ENCODE measurements around the gene EPHB2.

Gene EPHB2

DNA sequence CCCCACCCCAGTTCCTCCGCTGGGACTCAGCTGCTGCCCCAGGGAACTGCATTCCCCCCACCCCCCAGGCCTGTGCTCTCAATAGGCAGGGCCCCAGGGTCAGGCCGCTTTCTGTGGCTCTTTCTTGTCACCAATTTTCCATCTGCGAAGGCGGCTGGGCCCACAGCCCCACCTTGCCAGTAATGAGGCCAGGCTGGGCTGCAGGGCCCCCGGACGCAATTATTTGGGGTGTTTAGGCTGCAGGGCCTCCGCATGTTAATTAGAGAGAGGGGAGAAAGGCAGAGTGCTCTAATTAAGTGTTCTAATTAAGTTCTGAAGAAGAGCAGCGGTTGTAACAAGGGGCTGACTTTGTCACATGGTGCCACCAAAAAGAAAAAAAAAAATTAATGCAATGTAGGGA is 71.8 kb downstream of the EPHB2 start:
- peak; percentile 51 for DNase-seq

DNA sequence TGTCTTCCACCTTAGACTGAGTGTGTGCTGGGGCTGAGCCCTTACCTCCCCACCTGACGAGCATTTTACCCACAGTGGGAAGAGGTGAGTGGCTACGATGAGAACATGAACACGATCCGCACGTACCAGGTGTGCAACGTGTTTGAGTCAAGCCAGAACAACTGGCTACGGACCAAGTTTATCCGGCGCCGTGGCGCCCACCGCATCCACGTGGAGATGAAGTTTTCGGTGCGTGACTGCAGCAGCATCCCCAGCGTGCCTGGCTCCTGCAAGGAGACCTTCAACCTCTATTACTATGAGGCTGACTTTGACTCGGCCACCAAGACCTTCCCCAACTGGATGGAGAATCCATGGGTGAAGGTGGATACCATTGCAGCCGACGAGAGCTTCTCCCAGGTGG is 73.7 kb downstream of the EPHB2 start:
- no peak for DNase-seq

DNA sequence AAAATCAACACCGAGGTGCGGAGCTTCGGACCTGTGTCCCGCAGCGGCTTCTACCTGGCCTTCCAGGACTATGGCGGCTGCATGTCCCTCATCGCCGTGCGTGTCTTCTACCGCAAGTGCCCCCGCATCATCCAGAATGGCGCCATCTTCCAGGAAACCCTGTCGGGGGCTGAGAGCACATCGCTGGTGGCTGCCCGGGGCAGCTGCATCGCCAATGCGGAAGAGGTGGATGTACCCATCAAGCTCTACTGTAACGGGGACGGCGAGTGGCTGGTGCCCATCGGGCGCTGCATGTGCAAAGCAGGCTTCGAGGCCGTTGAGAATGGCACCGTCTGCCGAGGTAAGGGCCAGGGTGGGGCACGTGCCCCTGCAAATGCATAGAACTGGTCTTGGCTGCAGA is 74.1 kb downstream of the EPHB2 start:
- no peak for DNase-seq

DNA sequence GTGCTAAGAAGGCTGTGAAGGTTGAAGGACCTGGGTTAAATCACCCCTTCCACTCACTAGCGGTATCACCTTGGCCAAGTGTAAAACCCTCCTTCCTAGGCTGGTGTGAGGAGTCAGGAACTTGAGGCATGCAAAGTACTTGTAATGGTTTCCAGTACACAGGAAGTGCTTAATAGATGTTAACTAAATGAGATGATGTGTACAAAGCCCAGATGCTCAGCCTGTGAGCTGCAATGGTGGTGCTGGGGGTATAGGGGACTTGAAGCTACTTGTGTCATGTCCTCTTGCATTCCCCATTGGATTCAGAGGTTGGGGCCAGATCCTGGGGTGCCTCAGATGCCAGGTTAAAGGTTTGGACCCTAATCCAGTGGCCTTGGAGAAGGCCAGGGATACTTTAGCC is 75.5 kb downstream of the EPHB2 start:
- no peak for DNase-seq

DNA sequence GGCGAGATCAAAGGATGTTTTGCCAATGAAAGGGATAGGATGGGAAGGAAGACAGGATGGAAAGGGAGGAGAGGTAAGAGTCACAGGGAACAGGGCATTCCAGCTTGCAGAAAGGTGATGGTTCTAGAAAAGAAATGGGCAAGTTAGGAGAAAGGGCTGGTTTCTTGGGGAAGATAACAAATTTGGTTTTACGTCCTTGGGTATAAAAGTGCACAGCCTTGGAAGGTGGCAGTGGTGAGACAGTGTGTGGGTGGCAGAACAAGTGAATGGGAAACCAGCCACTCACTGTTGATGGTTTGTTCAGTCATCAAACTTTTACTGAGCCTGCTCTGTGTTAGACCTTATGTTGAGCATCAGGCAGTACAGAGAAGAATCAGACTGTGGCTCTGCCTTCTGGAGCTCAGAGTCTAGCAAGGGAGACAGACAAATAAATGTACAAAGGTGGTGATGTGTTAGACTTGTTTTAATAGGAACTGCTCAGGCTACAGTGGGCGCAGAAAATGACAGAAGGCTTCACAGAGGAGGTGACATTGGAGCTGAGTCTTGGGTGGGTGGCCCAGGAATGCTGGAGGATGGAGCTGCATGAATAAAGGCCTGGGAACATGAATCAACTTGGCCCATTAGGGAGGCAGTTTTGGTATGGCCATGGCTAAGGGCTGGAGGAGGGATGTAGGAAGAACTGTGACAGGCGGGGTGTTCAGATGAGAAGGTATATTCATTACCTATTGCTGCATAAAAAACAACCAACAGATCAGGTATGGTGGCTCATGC is 76.3 kb downstream of the EPHB2 start:
- DNase-seq, result no peak

DNA sequence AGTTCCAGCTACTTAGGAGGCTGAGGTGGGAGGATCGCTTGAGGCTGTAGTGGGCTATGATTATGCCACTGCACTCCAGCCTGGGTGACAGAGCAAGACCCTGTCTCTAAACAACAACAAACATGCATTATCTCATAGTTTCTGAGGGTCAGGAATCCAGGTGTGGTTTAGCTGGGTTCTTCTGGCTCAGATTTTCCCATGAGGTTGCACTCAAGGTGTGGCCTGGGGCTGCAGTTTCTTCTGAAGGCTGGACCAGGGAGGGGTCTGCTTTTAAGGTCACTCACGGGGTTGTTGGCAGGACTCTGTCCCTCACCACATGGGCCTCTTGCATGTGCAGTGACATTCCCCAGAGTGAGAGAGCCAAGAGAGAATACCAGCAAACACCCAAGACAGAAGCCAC is 77.0 kb downstream of the EPHB2 start:
- DNase-seq, result no peak

DNA sequence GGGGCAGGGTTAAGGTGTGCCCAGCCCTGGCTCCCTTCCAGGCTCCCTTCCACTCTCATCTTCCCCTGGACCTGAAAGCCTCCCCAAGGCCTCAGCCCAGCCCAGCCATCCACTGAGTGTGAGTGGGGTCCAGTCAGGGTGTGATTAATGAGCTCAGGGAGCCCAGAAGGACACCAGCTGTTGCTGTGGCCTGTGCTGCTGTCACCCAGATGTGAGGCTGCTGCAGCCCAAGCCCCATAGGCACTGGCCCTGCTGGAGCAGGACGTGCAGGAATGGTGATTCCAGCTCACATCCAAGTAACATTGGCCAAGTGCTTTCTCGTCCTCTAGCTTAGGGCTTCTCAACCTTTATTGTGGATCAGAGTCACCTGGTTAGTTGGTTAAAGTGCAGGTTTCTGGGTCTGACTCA is 77.6 kb downstream of the EPHB2 start:
- DNase-seq, result no peak

DNA sequence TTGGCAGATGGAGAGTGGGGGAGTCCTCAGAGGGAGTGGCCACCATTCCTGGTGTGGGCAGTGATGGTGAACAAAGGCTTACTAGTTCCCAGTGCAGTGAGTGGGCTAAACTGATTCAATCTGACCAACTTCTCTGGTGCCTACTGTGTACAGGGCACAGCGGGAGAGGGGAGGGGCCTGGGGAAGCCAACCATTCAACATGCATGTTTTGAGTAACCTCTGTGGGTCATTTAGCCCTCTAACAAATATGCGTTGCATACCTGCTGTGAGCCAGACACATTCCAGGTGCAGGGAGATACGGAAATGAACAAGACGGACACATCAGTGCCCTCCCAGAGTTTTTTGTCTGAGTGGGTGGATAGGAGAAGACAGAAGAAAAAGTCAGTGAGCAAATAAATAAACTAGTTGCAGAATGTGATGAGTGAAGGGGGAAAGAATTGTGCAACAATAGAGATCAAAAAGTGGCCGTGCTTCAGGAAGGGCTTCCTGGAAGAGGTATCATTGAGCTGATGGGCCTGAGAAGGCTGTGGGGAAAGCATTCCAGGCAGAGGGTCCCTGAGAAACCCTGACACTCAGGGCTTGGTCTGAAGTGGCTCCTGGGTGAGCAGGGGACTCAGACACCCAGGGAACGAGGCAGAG is 78.8 kb downstream of the EPHB2 start:
- DNase-seq, result no peak

DNA sequence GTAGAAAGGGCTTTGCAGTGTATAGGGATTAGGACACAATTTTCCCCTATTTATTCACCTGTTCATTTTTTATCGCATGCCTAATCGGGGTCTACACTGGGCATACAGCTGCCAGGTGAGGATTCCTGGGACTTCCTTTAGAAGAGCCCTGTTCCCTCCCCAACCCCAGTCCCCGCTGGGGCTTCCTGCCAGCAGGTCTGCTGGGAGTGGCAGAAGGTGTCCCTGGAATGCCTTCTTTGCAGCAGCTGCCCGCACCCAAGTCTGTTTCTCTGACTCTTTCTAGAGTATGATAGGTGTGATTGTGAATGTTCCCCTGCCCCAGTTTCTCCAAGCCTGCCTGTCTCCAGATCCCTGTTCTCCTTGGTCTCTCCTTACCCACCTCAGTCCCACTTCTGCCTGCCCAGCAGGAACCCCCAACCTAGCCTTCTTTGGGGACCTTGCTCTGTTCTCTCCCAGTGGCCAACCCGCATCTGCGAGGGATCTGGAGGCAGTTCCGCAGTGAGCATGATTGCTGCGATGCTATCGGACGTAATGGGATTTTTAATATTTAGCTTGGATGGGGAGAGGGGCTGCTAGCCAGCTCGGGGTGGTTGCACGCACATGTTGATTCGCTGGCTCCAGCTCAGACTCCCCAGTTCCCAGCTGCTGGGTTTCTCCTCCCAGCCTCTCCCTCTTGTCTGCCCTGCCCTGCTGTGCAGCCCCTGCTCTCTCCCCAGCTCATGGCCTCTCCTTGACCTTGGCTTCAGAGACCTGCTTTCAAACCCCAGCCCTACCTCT is 79.8 kb downstream of the EPHB2 start:
- DNase-seq, result no peak

DNA sequence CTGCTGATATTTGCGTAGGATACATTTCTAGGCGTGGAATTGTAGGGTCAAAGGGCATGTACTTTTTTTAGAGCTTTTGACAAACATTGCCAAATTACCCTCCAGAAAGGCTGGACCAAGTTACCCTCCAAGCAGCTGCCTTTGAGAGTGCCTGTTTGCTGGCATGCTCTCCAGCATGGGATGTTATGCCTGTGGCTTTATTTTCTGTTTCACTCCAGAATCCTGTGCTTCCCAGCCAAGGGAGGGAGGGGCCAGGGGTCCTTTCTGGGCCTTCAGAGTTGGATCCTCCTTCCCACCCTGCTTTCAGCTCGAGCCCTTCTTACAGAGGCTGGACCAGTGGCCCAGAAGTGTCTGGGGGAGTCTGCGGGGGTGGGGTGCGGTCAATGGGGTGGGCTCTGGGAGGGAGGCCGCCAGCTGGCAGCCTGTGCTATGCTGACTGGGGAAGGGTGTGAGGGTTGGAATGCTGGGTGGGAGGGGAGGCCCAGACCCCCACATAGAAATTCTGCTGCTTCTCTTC is 81.2 kb downstream of the EPHB2 start:
- no peak for DNase-seq

DNA sequence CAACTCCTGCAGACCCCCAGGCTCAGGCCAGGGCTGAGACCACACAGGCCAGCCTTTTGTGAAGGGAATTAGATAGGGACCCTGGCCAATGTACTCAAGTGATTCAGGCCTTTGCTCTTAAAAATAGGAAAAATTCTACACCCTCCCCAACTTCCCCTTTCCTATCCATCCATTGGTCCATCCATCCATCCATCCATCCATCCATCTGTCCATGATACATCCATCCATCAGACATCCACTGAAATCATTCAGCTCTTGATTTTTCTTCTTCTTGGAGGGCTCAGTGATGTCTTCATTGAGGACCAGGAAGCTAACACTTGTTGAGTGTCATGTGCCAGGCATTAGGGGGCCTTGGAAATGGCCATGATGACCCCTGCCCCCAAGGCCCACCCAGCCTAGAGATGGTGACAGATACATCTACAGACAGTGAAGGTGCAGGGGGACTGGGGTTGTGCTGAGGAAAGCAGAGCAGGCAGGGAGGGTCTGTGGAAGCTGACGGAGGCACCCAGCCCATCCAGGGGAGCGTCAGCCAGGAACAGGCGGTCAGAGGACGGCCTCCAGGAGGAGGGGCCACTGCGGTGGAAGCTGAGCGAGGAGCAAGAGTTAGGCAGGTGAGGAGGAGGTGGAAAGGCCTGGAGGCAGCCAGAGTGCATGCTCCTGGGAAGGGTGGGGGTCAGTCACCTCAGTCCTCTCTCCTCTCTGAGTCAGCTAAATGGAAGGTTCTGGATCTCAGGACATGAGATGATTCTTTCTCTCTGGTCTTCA is 81.9 kb downstream of the EPHB2 start:
- no peak for DNase-seq

DNA sequence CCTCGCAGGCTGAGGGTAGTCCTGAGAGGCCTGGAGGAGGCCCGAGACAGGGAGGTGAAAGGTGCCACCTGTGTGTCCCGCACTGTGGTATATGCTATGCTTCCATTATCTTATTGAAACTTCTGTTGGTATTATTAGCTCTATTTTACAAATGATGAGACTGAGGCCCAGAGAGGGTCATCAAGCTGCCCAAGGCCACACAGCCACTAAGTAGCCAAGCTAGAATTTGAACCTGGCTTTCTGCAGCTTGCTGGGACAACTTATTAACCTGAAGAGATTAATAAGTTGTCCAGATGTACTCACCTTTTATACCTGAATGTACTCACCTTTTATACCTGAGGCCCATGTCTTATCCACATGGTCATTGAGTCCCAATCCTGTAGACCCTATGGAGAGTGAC is 83.0 kb downstream of the EPHB2 start:
- no peak for DNase-seq

DNA sequence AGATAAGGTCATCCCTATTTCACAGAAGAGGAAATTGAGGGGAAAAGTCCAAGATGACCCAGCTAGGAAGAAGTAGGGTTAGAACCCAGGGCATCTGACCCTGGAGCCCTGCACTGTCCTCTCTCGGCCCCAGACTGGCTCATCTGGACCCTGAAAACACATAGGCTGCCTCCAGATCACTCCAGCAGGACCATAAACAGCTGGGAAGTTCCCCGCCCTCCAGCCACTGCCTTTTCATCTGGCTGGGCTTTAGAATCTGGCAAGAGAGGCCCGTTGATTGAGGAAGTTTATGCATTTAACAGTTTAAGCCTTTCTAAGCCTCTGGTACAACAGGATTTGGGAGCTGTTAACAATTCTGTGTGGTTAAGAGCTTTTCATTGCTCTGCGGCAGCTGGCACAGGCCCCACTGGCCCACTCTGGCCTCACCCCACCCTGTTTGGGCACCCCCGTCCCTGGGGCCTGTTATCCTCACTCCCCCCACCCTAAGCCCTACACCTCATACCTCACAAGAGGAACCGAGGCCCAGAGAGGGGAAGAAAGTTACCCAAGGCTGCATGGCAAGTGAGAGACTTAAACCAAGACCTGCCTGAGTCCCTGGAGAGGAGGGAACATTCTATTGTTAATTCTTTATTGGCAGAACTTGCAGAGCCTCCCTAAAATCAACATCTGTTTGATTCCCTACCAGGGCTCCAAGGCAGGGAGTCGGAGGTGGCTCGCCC is 84.2 kb downstream of the EPHB2 start:
- no peak for DNase-seq

DNA sequence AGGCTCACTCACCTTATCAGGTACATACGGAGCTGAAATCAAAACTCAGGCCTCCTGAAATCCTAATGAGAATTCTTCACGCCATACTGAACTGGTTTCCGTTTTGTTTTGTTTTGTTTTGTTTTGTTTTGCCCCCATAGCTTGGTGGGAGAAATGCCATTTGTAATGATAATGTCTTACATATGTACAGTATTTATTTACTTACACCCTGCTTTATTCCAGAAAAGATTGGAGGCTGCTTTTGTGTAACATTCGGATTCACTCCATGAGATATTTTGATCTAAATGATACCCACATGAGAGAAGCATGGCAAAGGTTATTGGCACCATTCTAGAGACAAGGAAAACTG is 84.7 kb downstream of the EPHB2 start:
- DNase-seq, result no peak

DNA sequence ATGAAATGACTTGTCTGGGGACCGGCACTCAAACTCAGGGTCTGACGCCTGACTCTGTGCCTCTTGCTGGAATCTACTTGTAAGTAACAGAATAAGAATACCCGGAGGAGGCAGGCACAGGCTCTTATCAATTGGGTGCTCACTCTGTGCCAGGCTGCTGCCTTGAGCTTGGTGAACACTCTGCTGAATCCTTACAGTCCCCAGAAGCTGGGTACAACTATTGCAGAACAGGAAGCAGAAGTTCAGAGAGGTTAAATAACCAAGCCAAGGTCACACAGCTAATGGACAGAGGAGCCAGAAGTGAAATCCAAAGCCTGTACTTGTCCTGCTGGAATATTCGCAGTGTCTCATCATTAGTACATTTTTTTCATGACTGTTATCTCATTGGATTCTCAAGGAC is 86.0 kb downstream of the EPHB2 start:
- no peak for DNase-seq

DNA sequence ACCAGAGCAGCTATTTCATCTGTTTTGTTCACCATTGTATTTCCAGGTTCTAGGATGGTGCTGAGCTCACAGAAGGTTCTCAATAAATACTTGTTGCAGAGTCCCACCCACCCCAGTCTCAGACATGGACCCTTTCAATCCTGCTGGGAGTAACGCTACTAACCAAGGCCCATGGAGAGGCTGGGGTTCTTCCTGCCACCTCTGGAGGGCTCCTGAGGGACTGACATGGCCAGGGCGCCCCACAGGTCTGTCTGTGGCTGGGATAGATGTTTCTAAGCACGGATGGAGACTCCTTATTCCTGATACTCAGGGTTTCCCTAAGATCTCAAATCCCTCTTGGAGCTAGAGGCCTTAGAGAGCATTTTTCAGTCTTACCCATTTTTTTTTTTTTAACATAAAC is 87.4 kb downstream of the EPHB2 start:
- no peak for DNase-seq

DNA sequence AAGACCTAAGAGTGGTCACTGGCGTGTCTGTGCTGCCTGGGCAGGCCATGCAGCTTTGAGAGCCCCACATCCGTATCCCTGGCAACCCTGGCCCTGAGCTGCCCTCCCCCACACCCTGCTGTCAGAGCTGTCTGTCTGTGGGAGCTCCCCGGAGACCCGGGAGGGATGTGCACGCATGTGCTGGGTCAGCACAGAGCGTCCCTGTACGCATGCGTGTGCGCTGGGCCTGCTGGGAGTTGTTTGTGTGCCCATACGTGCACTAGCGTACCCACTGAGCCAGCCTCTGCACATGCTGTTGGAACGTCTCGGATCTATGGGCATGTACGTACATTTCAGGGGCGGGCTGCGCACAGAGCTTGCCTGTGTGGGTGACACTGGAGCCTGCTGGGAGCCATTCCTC is 89.3 kb downstream of the EPHB2 start:
- no peak for DNase-seq

DNA sequence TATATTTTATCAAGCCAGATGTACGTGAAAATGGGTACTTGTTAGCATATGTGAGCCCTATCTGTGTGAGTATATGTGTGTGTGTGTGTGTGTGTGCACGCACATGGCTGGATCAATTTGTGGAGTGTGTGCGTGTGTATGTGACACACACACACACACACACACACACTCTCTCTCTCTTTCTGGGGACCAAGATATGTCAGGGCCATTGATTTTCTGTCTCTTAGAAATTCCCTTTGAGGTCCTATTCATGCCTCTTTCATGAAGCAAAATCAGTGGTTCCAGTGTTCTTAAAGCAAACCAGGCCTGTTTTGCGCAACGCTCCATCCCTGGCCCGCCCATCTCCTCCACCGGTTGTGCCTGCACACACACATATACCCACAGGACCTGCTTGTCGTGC is 90.0 kb downstream of the EPHB2 start:
- no peak for DNase-seq

DNA sequence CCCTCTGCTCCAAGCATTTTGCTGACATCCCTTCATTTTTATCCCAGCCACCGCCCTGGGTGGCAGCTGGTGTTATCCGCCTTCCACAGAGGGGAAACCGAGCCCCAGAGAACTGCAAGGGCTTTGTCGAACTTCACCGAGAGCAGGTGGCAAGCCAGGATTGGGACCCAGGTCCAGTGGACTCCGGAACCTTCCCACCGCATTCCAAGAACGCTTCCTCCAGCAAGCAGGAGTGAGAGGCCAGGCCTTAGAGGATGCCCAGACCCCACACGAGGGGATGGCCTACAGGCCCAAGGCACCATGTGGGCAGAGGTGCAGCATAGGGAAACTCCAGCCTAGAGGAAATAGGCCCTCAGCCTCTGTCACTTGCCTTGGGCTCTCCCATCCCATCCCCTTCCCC is 90.7 kb downstream of the EPHB2 start:
- DNase-seq, result no peak

DNA sequence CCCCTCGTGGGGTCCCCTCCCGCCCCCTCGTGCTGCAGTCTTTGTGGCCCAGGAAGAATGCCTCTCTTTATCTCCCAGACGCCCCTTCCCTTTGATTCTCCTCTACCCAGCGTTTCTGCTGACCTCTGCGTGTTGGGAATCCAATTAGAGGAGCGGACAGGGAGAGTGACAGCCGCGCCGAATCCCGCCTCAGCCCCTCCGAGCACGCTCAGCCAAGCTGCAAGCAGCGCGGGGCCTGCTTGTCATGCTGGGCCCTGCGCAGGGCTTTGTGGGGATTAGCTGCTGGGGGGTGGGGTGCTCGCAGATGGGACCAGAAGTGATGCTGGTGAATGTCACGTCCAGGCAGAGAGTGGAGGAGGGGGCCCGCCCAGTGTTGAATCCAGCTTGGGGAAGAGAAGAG is 91.1 kb downstream of the EPHB2 start:
- no peak for DNase-seq

DNA sequence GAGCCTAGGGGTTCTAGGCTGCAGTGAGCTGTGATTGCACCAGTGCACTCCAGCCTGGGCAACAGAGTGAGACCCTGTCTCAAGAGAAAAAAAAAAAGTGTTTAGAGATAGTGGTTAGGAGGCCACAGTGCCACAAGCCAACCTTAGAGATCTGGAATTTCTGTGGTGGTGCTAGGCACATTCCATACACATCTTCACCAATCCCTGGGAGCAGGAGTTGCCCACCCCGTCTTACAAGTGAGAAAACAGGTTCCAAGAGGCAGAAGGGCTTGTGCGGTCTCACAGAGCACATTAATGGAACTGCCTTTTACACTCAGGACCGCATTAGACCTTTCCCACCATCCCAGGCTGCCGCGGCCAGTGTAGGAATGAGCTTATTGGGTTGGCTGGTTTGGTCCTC is 93.2 kb downstream of the EPHB2 start:
- DNase-seq, result no peak

DNA sequence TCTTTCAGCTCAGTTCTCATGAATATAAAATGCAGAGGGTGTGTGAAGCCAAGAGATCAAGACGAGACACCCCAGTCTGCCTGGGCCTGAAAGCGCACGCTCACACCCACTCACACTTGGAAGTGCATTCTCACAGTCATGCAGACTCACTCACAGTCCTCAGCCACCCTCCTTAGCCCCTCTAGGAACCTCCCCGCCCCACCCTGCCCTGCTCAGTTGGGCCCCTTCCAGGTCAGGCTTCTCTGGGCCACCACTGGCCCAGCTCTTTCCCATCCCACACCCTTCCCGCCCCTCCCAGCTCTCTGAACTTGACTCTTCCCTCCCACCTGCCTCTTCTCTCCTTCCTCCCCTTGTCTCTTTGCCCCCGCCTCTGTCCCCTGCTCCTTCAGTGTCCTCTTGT is 93.8 kb downstream of the EPHB2 start:
- no peak for DNase-seq

All from NCI-H1436 (cell line).